HG03571 (cell line): ENCODE results near the gene ATF3.

Source experiments
- ATAC-seq: cut with Tn5 transposase; IDR thresholded peaks from one replicate; pipeline ENCODE4 v1.9.1; 2021; ENCODE audit not compliant: unreplicated experiment

Gene ATF3

DNA sequence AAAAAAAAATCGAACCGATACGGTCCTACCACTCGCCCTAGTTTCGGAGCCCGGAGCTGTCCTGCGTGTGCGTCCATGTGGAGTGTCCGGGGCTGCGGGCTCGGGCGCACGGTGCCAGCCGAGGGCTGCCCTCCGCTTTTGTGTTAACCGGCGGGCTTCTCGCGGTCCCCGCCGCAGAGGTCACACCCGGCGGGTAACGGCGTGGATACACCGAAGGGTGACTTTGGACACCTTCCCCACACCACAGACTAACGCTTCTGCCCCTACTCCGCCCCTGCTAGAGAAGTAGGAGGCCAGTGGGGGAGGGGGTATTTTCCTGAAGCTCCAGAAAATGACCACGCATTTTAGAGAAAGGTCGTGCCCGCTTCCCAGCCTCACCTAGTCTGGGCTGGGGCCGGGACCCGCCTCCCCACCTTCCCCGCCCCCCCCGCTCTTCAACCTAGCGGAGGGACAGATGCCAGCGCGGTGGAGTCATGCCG, 609 bp upstream of the ATF3 start:
- ATAC-seq: no peak

DNA sequence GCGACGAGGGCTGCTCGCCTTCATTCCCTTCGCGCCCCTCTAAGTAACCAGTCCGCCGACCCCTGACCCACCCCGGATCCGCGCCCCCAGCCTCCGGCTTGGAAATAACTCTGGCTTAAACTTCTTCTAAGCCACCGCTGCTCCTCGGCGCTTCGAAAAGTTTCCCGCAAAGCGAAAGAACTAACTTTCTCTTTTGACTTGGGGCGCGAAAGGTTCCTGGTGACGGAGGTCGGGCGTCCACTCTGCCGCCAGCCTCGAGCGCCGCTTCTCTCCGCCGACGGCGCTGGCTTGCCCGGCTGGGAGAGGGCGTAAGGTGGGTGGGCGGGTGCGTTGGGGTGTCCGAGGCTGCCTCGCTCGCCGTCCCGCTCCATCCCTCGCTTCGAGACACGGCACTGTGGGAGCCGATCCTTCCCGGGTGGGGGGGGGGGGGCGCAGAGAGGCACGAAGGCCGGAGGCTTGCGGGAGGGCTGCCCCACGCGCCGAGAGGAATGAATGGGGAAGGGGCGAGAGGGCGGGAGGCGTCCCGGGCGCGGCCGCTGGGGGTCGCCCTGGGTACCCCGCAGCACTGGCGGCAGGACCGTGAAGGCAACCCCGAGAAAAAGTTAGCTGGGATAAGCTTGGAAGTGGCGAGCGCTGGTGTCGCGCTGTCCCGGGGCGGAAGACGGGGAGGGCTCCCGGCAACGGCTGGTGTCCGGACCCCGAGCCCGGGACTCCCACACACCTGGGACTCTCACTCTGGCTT, 569 bp downstream of the ATF3 start:
- peak; percentile 9 for ATAC-seq

DNA sequence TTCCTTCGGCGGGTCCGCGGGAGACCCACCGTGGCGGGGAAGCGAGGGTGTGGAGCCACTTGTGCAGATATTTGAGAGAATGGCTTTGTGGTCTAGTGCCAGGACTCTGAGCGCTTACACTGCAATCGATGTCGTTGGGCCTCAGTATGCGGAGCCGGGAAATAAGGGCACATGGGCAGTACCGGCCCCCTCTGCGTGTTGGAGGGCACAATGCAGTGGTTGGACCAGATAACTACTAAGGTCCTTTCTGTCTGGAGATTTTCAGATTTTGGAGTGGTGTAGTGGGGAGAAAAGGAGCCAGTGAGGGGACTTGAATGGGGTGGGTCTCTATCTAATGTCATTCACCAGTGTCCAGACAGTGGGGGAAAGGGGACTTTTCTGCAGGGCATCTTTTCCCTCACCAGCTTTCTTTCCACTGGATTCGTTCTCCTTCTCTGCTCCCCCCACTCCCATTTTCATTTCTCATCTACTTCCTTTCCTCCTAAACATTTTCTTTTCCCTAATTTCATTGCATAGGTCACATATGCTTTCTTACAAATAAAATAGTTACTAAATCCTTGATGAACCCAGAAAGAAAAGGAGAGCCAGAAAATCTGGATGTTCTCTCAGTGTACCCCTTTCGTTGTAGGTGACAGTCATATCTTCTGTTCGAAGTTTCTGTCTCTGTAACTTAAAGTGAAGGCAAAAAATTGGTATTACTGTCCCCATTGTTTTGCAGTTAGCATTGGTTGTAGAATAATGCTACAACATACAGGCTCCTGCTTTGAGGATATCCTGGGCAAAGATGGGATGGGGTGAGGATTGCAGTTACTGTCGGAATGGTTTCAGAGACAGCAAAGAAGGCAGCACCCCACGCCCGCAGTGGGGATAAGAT, 1.4 kb downstream of the ATF3 start:
- ATAC-seq: no peak

DNA sequence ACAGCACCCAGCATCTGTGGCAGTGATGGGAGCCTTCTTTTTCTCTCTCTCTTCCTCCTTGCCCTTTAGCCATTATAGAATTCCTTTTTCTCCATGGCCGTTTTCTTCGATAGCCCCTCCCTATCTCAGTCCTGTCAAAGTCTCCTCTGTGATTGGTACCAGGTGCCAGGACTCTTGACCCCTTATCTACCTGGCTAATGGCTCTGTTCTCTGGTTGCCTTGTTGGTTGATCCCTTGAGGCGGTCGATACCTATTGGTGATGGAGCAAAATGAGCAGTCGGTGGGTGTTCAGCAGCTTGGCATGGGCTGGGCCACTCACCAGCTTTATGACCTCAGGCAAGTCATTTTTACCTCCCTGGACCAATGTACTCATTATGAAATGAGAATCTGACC, 2.0 kb downstream of the ATF3 start:
- ATAC-seq: no peak

DNA sequence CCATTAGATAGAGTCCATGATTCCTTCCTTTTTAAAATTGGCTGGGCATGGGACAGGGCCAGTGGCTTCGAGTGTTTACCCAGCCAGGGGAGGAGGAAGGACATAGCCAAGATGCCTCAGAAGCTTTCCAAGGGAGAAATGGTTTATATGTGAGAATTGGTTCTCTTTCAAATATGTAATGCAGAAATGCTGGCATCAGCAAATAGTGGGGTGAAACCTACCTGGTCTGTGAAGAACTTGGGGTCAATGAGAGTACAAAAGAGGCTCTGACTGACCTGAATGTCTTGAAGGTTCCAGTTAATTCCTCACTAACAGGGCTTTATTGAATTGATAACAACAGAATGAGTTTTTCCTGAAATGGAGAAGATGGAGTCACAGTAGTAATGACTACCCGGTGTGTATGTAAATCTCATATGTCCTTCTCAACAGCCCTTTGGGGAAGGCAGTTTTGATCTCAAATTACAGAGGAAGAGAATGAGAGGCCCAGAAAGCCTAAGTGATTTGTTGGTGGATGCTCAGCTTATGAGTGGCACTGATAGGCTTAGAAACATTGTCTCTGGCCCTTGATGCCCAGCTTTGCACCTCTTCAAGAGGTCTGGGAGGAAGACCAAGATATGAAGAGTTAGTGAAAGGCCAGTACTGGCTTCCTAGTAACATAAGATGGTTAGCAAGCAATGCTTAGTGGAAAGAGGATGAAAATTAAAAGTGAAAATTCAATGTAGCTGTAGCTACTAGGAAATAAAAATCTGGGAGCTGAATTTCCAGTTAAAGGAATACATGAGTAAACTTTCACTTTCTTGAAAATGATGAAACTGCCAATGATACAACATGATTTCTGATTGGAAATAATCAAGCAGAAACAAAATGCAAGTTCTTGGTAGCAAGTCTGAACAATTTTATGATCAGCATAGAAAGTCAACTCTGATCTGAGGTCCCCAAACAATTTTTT, 2.7 kb downstream of the ATF3 start:
- ATAC-seq: no peak

DNA sequence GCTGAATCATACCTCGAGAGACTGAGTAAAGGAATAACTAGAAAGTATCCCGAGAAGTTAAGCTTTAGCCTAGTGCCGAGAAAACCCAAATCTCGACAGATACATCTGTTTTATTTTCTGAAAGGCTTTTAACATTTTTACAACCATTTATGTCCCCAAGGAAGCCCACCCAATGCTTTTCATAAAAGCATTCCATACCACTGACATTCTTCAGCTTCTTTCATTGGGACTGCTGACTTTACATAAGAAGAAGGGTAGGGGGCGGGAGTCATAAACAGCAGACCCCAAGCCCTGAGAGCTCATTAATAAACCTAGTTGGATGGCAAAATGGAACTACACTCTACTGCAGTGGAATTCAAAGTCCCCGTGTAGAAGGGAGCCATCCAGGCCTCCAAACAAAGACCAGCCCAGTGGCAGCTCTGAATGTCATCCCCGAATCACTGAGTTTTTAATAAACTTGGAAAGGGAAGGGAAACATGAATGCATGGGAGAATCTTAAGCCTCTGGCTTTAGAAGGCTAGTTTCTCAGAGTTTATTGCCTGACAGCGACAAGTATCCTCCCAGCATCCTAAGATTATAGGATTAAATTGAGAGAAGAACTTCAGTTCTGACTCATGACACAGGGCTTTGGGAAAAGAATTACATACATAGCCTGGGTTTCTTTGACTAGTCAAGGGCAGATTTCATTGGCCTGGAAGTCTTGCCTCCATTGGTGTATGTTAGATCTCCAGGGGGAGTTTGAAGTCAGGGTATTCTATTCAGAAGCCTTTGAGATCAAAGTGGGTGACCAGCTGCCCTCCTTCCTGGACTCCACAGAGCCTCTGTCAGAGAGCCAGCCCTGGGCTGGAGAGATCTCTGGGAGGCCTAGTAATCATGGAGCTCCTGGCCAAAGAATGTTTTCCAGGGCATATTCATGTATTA, 3.7 kb downstream of the ATF3 start:
- no peak for ATAC-seq

DNA sequence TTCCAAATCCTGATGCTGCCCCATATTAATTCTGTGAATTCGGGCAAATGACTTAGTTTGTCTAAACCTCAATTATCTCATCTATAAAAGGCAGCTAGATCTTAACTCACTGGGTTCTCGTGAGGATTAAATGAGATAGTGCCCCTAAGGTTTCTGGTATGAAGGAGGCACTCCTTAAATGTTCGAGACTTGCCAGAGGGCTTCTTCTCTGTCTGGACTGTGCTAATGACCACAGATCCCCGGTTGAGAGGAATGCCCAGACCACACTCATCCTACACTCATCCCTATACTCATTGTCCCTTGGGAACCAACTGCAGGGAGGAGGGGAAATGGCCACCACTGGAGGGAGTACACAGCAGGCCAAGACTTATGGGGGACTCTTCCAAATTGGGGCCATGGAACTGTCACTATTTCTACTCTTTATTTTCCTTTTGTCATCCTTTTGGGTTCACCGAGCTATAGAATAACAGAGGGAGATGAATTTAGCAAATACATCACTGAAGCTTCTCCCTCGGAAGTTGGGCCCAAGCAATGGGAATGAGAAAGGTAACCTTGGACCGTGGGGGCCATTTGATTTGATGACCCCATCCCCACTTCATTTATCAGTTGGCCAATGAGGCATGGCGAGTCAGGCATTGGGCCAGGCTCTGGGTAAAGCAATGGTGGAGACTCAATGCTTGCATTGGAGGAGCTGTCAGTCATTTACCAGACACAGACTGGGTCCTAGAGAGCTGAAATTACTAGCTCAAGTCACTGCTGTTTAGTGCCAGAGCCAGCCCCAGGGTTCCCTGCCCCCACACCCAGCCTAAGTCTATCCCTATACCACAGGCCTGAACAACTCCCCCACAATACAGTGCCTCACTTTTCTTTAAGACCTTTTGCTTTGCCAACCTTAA, 5.1 kb downstream of the ATF3 start:
- ATAC-seq: no peak

DNA sequence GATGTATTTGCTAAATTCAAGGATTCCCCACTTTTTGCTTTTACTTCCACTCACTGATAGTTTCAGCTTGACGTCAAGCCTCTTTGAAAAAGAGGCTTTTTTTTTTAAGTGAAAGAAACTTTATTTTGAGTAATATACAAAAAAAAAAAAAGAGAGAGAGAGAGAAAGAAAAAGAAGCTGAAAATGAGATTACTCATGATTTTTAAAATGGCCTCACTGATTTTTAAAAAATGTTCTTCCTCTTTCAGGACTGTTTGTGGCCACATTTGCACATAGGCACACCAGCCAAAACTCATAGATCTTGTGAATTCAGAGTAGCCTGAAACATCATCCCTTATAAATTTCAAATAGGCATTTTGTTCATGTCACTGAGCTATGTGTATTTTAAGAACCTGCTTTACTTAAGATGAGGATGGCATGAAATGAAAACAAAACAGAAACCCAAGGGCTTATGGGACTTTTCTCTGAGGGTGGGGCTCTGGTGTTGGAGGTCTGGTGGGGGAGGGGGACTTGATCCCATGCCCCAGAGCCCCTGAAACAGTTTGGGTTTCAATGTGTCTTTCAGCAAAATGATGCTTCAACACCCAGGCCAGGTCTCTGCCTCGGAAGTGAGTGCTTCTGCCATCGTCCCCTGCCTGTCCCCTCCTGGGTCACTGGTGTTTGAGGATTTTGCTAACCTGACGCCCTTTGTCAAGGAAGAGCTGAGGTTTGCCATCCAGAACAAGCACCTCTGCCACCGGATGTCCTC, 6.1 kb downstream of the ATF3 start:
- ATAC-seq: no peak

DNA sequence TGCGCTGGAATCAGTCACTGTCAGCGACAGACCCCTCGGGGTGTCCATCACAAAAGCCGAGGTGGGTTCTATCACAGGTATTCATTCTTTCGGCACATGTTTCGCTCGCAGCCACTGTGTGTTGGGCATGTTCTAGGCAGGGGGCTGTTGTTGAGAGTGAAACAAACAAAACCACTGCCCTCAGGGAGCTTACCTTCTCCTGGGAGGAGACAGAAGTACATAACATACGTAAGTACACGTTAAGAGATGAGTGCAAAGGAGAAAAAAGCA, 6.6 kb downstream of the ATF3 start:
- ATAC-seq: no peak

DNA sequence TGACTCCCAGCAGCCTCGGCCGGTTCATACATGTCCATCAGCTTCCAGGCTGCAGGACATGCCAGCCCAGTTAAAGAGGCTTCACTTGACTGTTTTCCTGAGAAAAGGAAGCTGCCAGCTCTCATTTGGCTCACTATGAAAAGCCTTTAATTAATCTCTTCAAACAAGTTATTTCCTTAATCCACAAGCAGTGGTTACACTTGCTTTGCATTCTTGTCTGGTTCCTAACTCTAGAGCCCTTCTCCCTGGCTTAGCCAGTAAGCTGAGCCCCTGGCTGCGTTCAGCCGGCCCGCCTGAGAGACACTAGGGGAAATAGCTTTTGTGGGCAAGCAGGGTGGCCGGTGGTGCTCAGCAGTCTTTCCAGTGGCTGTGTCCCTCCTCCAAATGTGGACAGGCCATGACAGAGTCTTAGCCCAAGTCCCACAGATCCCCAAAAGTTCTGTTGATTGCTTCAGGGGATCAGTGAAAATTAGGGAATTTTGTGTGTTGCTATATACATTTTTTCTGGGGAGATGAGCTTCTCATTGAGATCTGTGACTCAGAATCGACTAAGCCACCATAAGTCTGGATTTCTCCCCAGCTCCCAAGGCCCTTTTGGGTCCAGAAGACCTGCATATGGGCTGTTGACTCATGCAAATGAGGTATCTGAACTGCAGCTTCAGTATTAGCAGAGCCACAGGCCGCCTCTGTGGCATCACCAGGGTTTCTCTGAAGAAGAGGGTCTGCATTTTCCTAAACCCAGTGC, 10.1 kb downstream of the ATF3 start:
- no peak for ATAC-seq

DNA sequence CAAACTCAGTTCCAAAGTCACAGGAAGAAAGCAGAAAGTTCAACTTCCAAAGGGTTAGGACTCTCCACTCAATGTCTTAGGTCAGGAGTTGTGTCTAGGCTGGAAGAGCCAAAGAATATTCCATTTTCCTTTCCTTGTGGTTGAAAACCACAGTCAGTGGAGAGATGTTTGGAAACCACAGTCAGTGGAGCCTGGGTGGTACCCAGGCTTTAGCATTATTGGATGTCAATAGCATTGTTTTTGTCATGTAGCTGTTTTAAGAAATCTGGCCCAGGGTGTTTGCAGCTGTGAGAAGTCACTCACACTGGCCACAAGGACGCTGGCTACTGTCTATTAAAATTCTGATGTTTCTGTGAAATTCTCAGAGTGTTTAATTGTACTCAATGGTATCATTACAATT, 11.7 kb downstream of the ATF3 start:
- no peak for ATAC-seq

DNA sequence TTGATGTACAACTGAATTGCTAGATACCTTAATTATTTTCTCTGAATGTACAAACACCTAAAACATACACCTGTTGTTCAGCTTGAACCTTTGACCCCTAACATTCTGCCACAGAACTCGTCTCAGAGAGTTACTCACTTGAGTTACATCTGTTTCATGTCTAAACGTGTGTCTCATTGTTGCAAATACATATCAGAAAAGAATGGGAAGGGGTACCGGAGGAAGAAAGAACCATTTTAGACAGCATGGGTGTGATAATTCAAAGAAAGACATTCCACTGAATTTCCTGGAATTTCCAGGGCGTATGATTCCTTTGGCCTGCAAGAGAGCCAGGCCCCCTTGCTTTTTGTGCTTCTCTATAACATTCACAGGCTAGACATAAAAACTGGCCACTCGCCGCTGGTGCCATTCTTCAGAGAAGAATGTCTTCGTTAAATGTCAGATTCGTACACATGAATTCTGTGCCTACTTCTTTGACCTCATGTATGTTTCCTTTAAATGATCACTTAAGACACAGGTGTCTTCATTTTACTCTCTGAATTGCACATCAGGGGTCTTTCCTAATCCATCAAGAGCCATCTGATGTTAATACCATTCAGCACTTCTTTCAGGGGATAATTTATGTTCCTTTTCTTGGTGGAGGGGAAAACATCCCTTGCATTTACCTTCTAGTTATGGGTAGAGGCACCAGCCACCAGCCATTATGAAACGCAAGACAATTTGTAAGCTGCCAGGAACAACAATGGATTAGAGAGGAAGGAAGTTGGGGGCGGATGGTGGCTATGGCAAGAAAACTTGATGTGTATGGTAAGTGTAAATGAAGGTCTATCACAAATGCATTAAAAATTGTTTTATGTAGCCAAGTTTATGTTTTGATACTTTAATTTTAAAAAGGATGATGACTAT, 12.7 kb downstream of the ATF3 start:
- no peak for ATAC-seq

DNA sequence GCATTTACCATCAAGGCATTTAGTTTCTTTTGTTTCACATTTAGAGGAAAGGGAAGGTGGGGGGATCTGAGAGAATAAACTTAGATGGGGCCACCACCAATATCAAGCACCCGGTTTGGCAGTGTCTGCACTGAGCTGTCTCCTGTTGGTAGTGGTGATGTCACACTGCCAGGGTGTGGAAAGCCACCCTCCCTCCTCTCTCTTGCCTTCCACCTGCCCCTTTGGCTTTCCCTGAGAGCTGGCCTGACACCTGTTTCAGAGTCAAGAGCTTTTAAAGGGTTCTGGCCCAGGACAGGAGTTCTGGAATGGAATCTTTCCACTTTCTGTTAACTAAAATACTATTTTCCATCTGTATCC, 13.4 kb downstream of the ATF3 start:
- no peak for ATAC-seq

DNA sequence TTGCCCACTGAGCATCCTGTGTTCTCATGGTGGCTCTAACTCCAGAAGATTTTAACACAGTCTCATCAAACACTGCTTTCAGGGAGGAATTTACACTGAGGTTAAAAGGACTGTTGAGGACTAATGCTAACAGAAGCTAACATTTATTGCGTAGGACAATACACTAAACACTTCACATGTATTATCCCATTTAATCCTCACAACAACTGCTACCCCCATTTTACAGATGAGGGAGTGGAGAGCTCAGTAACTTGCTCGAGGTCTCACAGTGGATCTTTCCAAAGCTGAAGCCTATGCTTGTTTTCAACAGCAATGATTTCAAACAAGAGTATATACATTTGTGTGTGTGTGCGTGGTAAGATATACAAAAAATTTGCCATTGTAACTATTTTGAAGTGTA, 13.9 kb downstream of the ATF3 start:
- no peak for ATAC-seq

DNA sequence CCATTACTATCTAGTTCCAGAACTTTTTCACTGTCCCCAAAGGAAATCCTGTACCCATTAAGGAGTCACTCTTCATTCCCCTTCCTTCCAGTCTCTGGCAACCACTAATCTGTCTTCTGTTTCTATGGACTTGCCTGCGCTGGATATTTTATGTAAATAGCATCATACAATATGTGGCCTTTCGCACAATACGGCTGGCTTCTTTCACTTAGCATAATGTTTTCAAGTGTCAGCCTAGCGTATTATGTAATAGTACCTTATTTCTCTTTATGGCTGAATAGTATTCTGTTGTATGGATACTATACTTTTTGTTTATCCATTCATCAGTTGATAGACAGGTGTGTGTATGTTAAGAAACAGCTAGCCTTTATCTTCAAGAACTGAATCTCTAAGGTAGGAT, 14.3 kb downstream of the ATF3 start:
- no peak for ATAC-seq

DNA sequence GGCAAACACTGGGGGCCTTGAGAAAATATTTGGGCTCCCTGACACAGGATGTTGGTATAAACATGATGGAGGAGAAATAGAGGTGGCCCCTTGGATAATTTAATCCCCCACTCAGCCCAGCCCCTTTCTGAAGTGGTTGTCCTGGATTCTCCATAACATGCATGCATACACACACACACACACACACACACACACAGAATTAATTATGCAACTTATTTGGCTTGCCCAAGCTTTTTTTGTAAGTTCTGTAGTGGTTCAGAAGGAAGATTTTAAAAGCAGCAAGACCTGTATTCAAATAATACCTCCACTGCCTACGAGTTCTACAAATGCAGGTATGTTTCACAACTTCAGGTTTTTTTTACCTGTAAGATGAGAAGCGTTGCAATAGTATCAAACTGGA, 15.0 kb downstream of the ATF3 start:
- ATAC-seq: no peak

DNA sequence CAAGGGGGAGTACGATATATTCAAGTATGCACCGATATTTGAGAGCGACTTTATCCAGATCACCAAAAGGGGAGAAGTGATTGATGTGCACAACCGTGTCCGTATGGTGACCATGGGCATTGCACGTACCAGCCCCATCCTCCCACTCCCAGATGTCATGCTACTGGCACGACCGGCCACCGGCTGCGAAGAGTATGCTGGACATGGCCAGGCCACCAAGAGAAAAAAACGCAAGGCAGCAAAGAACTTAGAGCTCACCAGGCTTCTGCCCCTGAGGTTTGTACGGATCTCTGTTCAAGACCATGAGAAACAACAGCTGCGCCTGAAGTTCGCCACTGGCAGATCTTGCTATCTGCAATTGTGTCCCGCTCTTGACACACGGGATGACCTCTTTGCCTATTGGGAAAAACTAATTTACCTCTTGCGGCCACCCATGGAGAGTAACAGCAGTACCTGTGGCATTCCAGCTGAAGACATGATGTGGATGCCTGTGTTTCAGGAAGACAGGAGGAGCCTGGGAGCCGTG, 16.5 kb downstream of the ATF3 start:
- no peak for ATAC-seq
